Measurements from ENCODE around the gene NES. TPM values are rescaled to one million over a fixed set of nuclear protein-coding genes. Genes with fewer than 3 reads are reported as not detected.
A peak's percentile ranks its signal among the peaks of the same experiment; 100 is the strongest.

The NES gene
- total and polyA plus RNA-seq, 2 of the 8 experiments (the other 6 are each of a cell fraction or from before 2014, with no cell fraction given), result 13.3 to 135 TPM

- no peak overlapping the region for H3K14ac ChIP-seq (ENCODE audit: insufficient read length)
- peak overlapping the region; percentile 17 for H3K56ac ChIP-seq (replicated peaks; ENCODE audit: insufficient read length, low read depth, low read length)
- H3K23ac ChIP-seq (ENCODE audit: insufficient read length), result no peak overlapping the region
- peak in 1 of 2 experiments; percentile 73 for DNase-seq (ENCODE audit: low read depth in 1 of 2, low spot score in 2 of 2)
- H4K5ac ChIP-seq (ENCODE audit: insufficient read length, low read depth, low read length), result peak overlapping the region; percentile 70
- H2BK120ac ChIP-seq (replicated peaks; ENCODE audit: low read depth, low read length), result peak overlapping the region; percentile 17
- H3K27me3 ChIP-seq (replicated peaks in 1 of 4; ENCODE audit: control insufficient read depth in 3 of 4, extremely low read depth in 1 of 4, insufficient read depth in 3 of 4, low read length in 3 of 4), result peaks cover 0 to 7% (median 0%) of the 10 kb centered on the region in 4 experiments; a peak in 2 of 7 replicates
- peak overlapping the region; percentile 48 for H3K18ac ChIP-seq (ENCODE audit: extremely low read depth, low read length)
- 14% methylated on average over 20 of the region's 20 CpGs; no CpG with 5 or more reads in 1 of the 2 experiments for WGBS, 2 experiments (ENCODE audit: extremely low coverage in 1 of 2, insufficient coverage in 1 of 2, insufficient read length in 1 of 2, insufficient replicate concordance in 2 of 2, low coverage in 1 of 2, low lambda C conversion rate in 2 of 2, missing lambda C conversion rate in 1 of 2)
- H3K27ac ChIP-seq (ENCODE audit: low read depth, low read length), result peak overlapping the region; percentile 83; the same call in 1 of the 2 replicates
- peak overlapping the region; percentile 14 to 72 for H3K4me2 ChIP-seq (ENCODE audit: insufficient read depth in 1 of 2, low read depth in 2 of 2, low read length in 2 of 2)
- H3K4me1 ChIP-seq (replicated peaks in 1 of 4; ENCODE audit: control insufficient read depth in 3 of 4, insufficient read depth in 4 of 4, low read length in 3 of 4), result peaks cover 24 to 51% (median 38%) of the 10 kb centered on the region in 4 experiments
- H3K79me2 ChIP-seq (ENCODE audit: control insufficient read depth in 1 of 2, insufficient read depth in 2 of 2, low read length in 2 of 2), result no peaks in the 10 kb centered on the region
- no peak overlapping the region for H2AFZ ChIP-seq (ENCODE audit: low read length)
- peak overlapping the region; percentile 41 for H3K4ac ChIP-seq (replicated peaks; ENCODE audit: insufficient read length, low read depth, low read length)
- CTCF ChIA-PET (ENCODE audit: partially characterized antibody), result interaction anchor here (0.6 to 66.0 kb wide), 22 partner anchors 5 to 235 kb away, joined by 3 to 4284 read pairs (median 8); partner anchors contain the start of genes BCAN, CRABP2, HAPLN2 and INSRR
- no peak for FAIRE-seq
- H3K79me1 ChIP-seq (ENCODE audit: low read depth, low read length), result no peaks in the 10 kb centered on the region
- H3K9ac ChIP-seq (replicated peaks in 1 of 4; ENCODE audit: extremely low read depth in 1 of 4, low read depth in 3 of 4, low read length in 3 of 4), result no peak overlapping the region
- no peaks in the 10 kb centered on the region for H4K20me1 ChIP-seq (replicated peaks in 1 of 2; ENCODE audit: control insufficient read depth in 1 of 2, insufficient read depth in 2 of 2, low read length in 2 of 2)
- peak overlapping the region; percentile 75; the same call in 1 of the 2 replicates for H2BK15ac ChIP-seq (ENCODE audit: low read length)
- TF ChIP-seq EGR1 (IDR thresholded peaks at IDR 0.05; ENCODE audit: borderline replicate concordance, low read depth, low read length) (peak; percentile 40; the same call in 1 of the 2 replicates), CEBPB (IDR thresholded peaks at IDR 0.05; ENCODE audit: low read depth, low read length) (0 out of 2 replicates have a peak, but pooled peaks have one; percentile 17), SUZ12 (IDR thresholded peaks at IDR 0.05; ENCODE audit: low read length) (no peak; the same call in 1 of the 2 replicates), EZH2 (IDR thresholded peaks at IDR 0.05; ENCODE audit: low read depth, low read length, severe bottlenecking) (no peak), TBP (IDR thresholded peaks at IDR 0.05; ENCODE audit: low read depth, low read length) (peak; percentile 21; the same call in 1 of the 2 replicates), RBBP5 (IDR thresholded peaks at IDR 0.05; ENCODE audit: borderline replicate concordance, low read depth, low read length) (0 out of 2 replicates have a peak, but pooled peaks have one; percentile 28), CTCF (IDR thresholded peaks at IDR 0.05; ENCODE audit: control extremely low read depth in 1 of 3, insufficient read depth in 1 of 3, low read depth in 1 of 3, low read length in 3 of 3) (peak in 2 of 3 experiments; percentile 10 to 11; a peak in 1 of 4 replicates)
- H3K23me2 ChIP-seq (ENCODE audit: low read depth, low read length), result peaks cover 10% of the 10 kb centered on the region; the same call in 1 of the 2 replicates
- H2BK20ac ChIP-seq (ENCODE audit: low read length), result peak overlapping the region; percentile 75
- H2BK12ac ChIP-seq (ENCODE audit: low read depth, low read length), result peak overlapping the region; percentile 78; the same call in 1 of the 2 replicates
- POLR2A ChIA-PET (ENCODE audit: partially characterized antibody), result interaction anchor here (0.6 to 13.9 kb wide), 17 partner anchors 7 to 168 kb away, joined by 3 to 530 read pairs (median 7); partner anchors contain the start of genes CRABP2, HAPLN2, HDGF and ISG20L2
- peak overlapping the region; percentile 97 for H2BK5ac ChIP-seq (ENCODE audit: low read depth, low read length)
- H3K4me3 ChIP-seq (ENCODE audit: extremely low read depth in 1 of 4, insufficient read depth in 2 of 4, low read depth in 3 of 4, low read length in 4 of 4), result peak overlapping the region; percentile 1 to 49 (median 22); a peak in 5 of 8 replicates
- H2AK5ac ChIP-seq (ENCODE audit: low read depth, low read length), result no peak overlapping the region; the same call in 1 of the 2 replicates
- no peaks in the 10 kb centered on the region for H3K9me3 ChIP-seq (ENCODE audit: insufficient read depth in 2 of 2, low read depth in 1 of 2, low read length in 1 of 2)
- peak overlapping the region; percentile 92 for H4K91ac ChIP-seq (replicated peaks; ENCODE audit: insufficient read length, low read length)
- no peaks in the 10 kb centered on the region for H3K36me3 ChIP-seq (ENCODE audit: control insufficient read depth in 2 of 4, insufficient read depth in 4 of 4, low read length in 3 of 4)
- no peak overlapping the region for H4K8ac ChIP-seq (ENCODE audit: extremely low read depth, insufficient read depth, low read length)
Measured at GRCh38 chr1:156691665-156692440, 14.6 kb upstream of the NES start.
